Right lobe of liver (tissue), 6 donors: ENCODE data around the gene THSD7B. TPM values are rescaled to one million over a fixed set of nuclear protein-coding genes. Genes with fewer than 3 reads are reported as not detected.

ENCODE experiments used
- ATAC-seq, 4 donors: fragments of 200-7000 bp; cut with Tn5 transposase; one replicate each; pipeline ENCODE4 v1.9.1; 2020; ENCODE audit warnings: mild to moderate bottlenecking in 4 of 4, moderate library complexity in 4 of 4
- DNase-seq, 3 donors: peaks; one replicate each; pipeline ENCODE4 v3.0.0-alpha.2; 2020
- H3K27ac ChIP-seq, 3 donors: fragments of 200-600 bp; one replicate each; pipeline ENCODE4 v1.8.0; 2022
- H3K27me3 ChIP-seq, 2 donors: fragments of 200-600 bp; one replicate each; pipeline ENCODE4 v1.8.0; 2022
- H3K36me3 ChIP-seq, 4 donors: fragments of 200-600 bp; sonication (generic) in 1 of 4; one replicate each; pipeline versions ENCODE4 v1.5.1 to v1.8.0; 2017 to 2022; ENCODE audit warnings: control low read depth in 1 of 4
- H3K4me1 ChIP-seq, 4 donors: fragments of 200-600 bp; sonication (generic) in 1 of 4; one replicate each; pipeline versions ENCODE4 v1.5.1 to v1.8.0; 2017 to 2022; ENCODE audit warnings: control low read depth in 1 of 4
- H3K4me3 ChIP-seq, 3 donors: fragments of 200-600 bp; one replicate each; pipeline ENCODE4 v1.8.0; 2022
- H3K9me3 ChIP-seq, 4 donors: fragments of 200-600 bp; sonication (generic) in 1 of 4; one replicate each; pipeline versions ENCODE4 v1.5.1 to v1.8.0; 2017 to 2022; ENCODE audit warnings: control low read depth in 1 of 4
- POLR2A ChIP-seq: fragments of 450-650 bp; IDR thresholded peaks from one replicate; pipeline ENCODE4 v1.6.1; 2017; ENCODE audit warnings: antibody characterized with exemption, mild to moderate bottlenecking
- WGBS: methylation state at CpG from one replicate; pipeline ENCODE4 v1.1.6; 2018; ENCODE audit warnings: low coverage, low lambda C conversion rate; ENCODE audit not compliant: insufficient coverage; ENCODE audit errors: missing lambda C conversion rate; 5-methylcytosine and 5-hydroxymethylcytosine counted together
- intact Hi-C, 2 donors: fragments of 100-400 bp; cut with DNase I; formaldehyde crosslinking; loops; one replicate each; pipeline versions ENCODE4 v1.11.2 to v1.14.1; 2022
- total RNA-seq, 6 experiments: library from RNA; depleted of rRNA in 2 of 6; stranded (reverse); fragments of >200 nt in 2 of 6; fragmentation: NEBNext Ultra II Directional in 3 of 6; extraction: Animal tissue kit (Norgen Biotek cat#: 25700) in 3 of 6; gene quantifications; one replicate each; pipeline versions ENCODE4 v1.1.0 to v1.2.4, GENCODE V29; 2016 to 2023
- TF ChIP-seq, protein P1 (sequence below), 4 donors: fragments of 200-600 bp in 3 of 4; fragments of 450-650 bp in 1 of 4; IDR thresholded peaks; one replicate each; pipeline versions ENCODE4 v1.5.1 to v1.8.0; 2016 to 2022; ENCODE audit warnings: antibody characterized with exemption in 4 of 4, mild to moderate bottlenecking in 2 of 4
- donor health status: DM: no; HTN: yes; CAD: no.
- donor health status: DM: no; HTN: no; CAD: no.
- donor health status: DM: no; HTN: no; CAD: no.
- donor health status: DM: no; HTN: yes; CAD: no.
- donor health status: DM: no; HTN: yes; CAD: no.

Gene THSD7B
- total RNA-seq, 6 experiments from 2014 or later = 0.07 to 0.89 (median 0.24) TPM

DNA sequence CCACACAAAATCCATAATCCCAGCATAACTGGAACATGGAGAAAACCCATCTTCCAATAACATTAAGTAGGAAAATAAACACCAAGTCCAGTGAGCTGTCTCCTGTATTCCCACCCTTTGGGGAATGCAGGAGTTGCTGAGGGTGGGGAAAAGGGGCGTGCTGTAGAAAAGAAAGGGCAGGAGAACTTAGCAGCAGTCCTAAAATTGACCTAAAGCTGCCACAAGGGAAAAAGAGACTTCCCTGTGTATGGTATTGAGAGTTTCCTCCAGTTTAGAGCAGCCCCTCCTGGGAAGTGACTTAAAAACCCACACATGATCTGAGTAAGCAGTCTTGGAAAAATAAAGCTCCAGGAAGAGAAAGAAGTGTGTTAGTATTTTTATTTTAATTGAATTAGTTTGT lies 428.8 kb downstream of the THSD7B start:
- ATAC-seq = no peak
- no peaks in the 10 kb centered on the region for H3K36me3 ChIP-seq

DNA sequence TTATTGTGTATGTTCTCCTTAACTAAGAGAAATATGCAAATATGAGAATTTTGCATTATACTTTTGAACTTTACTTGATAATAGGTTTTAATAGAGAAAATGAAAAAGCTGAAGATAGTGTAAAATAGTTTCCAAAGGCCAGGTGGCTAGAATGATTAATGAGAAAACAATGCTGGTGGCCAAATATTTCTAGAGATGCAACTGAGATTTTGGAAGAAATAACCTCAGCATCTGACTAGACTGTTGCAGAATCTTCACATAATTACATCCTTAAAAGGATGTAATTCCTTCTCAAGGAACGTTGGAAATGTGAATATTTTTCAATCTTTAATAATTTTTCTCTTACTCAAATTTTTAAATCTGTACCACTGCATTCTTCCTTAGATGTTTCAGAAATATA lies 434.4 kb downstream of the THSD7B start:
- ATAC-seq = no peak
- no peak overlapping the region for H3K4me3 ChIP-seq
- intact Hi-C loops = no loop called here

More for the DNA sequence above, 428.8 kb downstream of the THSD7B start:
- no peaks in the 10 kb centered on the region for H3K4me1 ChIP-seq
- no peak for TF ChIP-seq POLR2A
- TF ChIP-seq, protein P1, sequence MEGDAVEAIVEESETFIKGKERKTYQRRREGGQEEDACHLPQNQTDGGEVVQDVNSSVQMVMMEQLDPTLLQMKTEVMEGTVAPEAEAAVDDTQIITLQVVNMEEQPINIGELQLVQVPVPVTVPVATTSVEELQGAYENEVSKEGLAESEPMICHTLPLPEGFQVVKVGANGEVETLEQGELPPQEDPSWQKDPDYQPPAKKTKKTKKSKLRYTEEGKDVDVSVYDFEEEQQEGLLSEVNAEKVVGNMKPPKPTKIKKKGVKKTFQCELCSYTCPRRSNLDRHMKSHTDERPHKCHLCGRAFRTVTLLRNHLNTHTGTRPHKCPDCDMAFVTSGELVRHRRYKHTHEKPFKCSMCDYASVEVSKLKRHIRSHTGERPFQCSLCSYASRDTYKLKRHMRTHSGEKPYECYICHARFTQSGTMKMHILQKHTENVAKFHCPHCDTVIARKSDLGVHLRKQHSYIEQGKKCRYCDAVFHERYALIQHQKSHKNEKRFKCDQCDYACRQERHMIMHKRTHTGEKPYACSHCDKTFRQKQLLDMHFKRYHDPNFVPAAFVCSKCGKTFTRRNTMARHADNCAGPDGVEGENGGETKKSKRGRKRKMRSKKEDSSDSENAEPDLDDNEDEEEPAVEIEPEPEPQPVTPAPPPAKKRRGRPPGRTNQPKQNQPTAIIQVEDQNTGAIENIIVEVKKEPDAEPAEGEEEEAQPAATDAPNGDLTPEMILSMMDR (IDR thresholded peaks at IDR 0.05) = no peak
- no peak overlapping the region for H3K27ac ChIP-seq
- no peak overlapping the region for H3K4me3 ChIP-seq
- intact Hi-C loops = no loop called here
- no peaks in the 10 kb centered on the region for H3K27me3 ChIP-seq
- no peak for DNase-seq
- H3K9me3 ChIP-seq = no peaks in the 10 kb centered on the region
- 6% methylated on average over 1 of the region's 1 CpG for WGBS

DNA sequence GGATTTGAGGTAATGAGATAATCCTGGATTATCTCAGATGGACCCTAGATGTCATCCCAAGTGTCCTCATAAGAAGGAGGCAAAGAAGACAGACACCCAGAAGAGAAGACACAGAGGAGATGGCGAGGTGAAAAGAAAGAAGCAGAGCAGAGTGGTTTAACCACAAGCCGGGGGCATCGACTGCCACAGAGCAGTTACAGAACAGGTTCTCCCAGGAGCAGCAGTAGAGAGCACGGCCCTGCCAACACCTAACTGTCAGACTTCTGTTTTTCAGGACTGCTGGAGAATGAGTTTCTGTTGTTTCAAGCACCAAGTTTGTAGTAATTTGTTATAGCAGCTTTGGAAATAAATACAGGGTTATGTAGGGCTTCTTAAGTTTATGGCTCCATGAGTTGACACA lies 437.0 kb downstream of the THSD7B start:
- Histone ChIP-seq H3K4me1 (no peaks in the 10 kb centered on the region), H3K9me3 (no peaks in the 10 kb centered on the region), H3K27me3 (no peaks in the 10 kb centered on the region), H3K4me3 (no peak overlapping the region), H3K36me3 (no peaks in the 10 kb centered on the region), H3K27ac (no peak overlapping the region)
- no peak for DNase-seq
- intact Hi-C loops = no loop called here
- 44% methylated on average over 4 of the region's 4 CpGs for WGBS
- ATAC-seq = no peak
- TF ChIP-seq POLR2A = no peak
- TF ChIP-seq, protein P1 (IDR thresholded peaks at IDR 0.05) = no peak

More for the DNA sequence above, 434.4 kb downstream of the THSD7B start:
- Histone ChIP-seq H3K4me1 (no peaks in the 10 kb centered on the region), H3K27me3 (no peaks in the 10 kb centered on the region), H3K9me3 (no peaks in the 10 kb centered on the region), H3K27ac (no peak overlapping the region), H3K36me3 (no peaks in the 10 kb centered on the region)
- no peak for DNase-seq
- no peak for TF ChIP-seq POLR2A
- TF ChIP-seq, protein P1 (IDR thresholded peaks at IDR 0.05) = no peak
- 67% methylated on average over 1 of the region's 1 CpG for WGBS

DNA sequence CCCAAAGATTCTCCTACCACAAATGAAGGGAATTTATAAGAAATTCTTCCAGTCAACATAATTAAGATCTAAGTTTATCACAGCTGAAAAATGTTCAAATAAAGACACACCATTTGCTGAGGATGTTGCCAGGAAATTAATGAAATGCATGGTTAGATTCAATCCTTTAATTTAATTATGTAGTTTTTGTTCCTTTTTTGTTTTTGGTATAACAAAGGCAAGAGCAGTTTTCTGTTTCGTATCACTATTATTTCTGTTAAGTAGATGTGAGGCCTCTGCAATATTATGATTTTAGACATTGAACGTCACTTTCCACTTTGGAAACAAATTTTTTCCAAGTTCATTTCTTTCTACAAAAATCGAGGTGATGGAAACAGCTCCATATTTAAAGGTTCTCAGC lies 440.0 kb downstream of the THSD7B start:
- H3K27me3 ChIP-seq = no peaks in the 10 kb centered on the region
- intact Hi-C loops = no loop called here
- DNase-seq = no peak
- no peak overlapping the region for H3K27ac ChIP-seq
- no peaks in the 10 kb centered on the region for H3K36me3 ChIP-seq
- no peak overlapping the region for H3K4me3 ChIP-seq
- H3K4me1 ChIP-seq = no peaks in the 10 kb centered on the region
- ATAC-seq = no peak
- H3K9me3 ChIP-seq = no peaks in the 10 kb centered on the region
- 40% methylated on average over 3 of the region's 3 CpGs for WGBS
- no peak for TF ChIP-seq POLR2A
- TF ChIP-seq, protein P1 (IDR thresholded peaks at IDR 0.05) = no peak

DNA sequence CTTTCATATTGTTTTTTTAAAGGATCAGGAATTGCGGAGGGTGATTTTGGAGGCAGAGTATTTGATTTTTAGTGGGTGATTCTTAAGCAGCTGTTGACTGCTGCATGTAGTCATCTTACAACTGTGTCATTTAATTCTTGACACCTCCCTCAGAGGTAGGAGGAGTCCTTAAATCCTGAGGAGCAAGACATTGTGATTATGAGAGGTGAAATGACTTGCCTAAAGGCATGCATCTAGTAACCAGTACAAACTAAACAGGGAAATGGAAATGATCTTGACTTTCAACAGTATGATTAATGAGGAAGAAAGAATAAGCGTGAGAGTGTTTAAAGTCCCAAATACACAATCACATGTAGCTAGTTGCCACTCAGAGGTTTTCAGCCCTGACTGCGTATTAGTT lies 440.7 kb downstream of the THSD7B start:
- Histone ChIP-seq H3K4me1 (no peaks in the 10 kb centered on the region), H3K36me3 (no peaks in the 10 kb centered on the region), H3K9me3 (no peaks in the 10 kb centered on the region), H3K4me3 (no peak overlapping the region), H3K27me3 (no peaks in the 10 kb centered on the region), H3K27ac (no peak overlapping the region)
- WGBS = 68% methylated on average over 3 of the region's 3 CpGs
- no peak for ATAC-seq
- DNase-seq = no peak
- intact Hi-C loops = no loop called here
- TF ChIP-seq, protein P1 (IDR thresholded peaks at IDR 0.05) = no peak
- no peak for TF ChIP-seq POLR2A
